Spleen (tissue), 11 donors: Measurements from ENCODE around the gene KCNN2. TPM values are rescaled to one million over a fixed set of nuclear protein-coding genes. Genes with fewer than 3 reads are reported as not detected.

Experiments
- DNase-seq: peaks from one replicate; pipeline ENCODE4 v3.0.0-alpha.2; 2020
- H3K27ac ChIP-seq, 8 donors: fragments of 200-600 bp; sonication (generic) in 7 of 8; 1 replicate in 4 of 8; 2 replicates in 4 of 8; pipeline versions ENCODE4 v1.5.0 to v1.8.0; 2016 to 2021; ENCODE audit warnings: inconsistent platforms in 4 of 8, mild to moderate bottlenecking in 4 of 8, moderate library complexity in 1 of 8
- H3K27me3 ChIP-seq, 7 donors: fragments of 200-600 bp; sonication (generic) in 6 of 7; replicated peaks in 1 of 7; 1 replicate in 4 of 7; 2 replicates in 3 of 7; pipeline versions ENCODE4 v1.5.0 to v1.8.0; 2016 to 2021; ENCODE audit warnings: inconsistent platforms in 3 of 7, mild to moderate bottlenecking in 1 of 7
- H3K36me3 ChIP-seq, 6 donors: fragments of 200-600 bp; sonication (generic) in 5 of 6; 1 replicate in 4 of 6; 2 replicates in 2 of 6; pipeline versions ENCODE4 v1.5.0 to v1.8.0; 2016 to 2021; ENCODE audit warnings: inconsistent platforms in 2 of 6
- H3K4me1 ChIP-seq, 6 donors: fragments of 200-600 bp; sonication (generic) in 5 of 6; 1 replicate in 3 of 6; 2 replicates in 3 of 6; pipeline versions ENCODE4 v1.5.0 to v1.8.0; 2016 to 2021; ENCODE audit warnings: inconsistent platforms in 3 of 6
- H3K4me3 ChIP-seq, 8 donors: fragments of 200-600 bp; sonication (generic) in 7 of 8; 1 replicate in 4 of 8; 2 replicates in 4 of 8; pipeline versions ENCODE4 v1.5.0 to v1.8.0; 2016 to 2021; ENCODE audit warnings: inconsistent platforms in 4 of 8, mild to moderate bottlenecking in 4 of 8, moderate library complexity in 2 of 8
- H3K9me3 ChIP-seq, 8 donors: fragments of 200-600 bp; sonication (generic) in 7 of 8; 1 replicate in 4 of 8; 2 replicates in 4 of 8; pipeline versions ENCODE4 v1.5.0 to v1.8.0; 2016 to 2021; ENCODE audit warnings: inconsistent platforms in 4 of 8
- CTCF ChIP-seq, 11 experiments: fragments of 200-600 bp in 7 of 11; fragments of 450-650 bp in 4 of 11; sonication (generic) in 4 of 11; IDR thresholded peaks in 8 of 11; conservative IDR thresholded peaks in 3 of 11; 1 replicate in 7 of 11; 2 replicates in 4 of 11; pipeline versions ENCODE4 v1.4.0 to v1.8.0; 2016 to 2021; ENCODE audit warnings: antibody characterized with exemption in 11 of 11, inconsistent platforms in 4 of 11, mild to moderate bottlenecking in 1 of 11
- POLR2A ChIP-seq, 3 donors: fragments of 450-650 bp; IDR thresholded peaks; one replicate each; pipeline ENCODE4 v1.5.1; 2017; ENCODE audit warnings: antibody characterized with exemption in 3 of 3, mild to moderate bottlenecking in 1 of 3
- POLR2AphosphoS5 ChIP-seq, 3 donors: sonication (generic); formaldehyde crosslinking; IDR thresholded peaks; one replicate each; pipeline ENCODE4 v1.5.1; 2017; ENCODE audit warnings: antibody characterized with exemption in 3 of 3
- WGBS, 5 donors: extraction: QIAGEN DNeasy Blood & Tissue Kit in 3 of 5; methylation state at CpG; one replicate each; pipeline versions ENCODE4 v1.1.5 to v1.1.7; 2013 to 2018; 5-methylcytosine and 5-hydroxymethylcytosine counted together
- intact Hi-C: fragments of 100-400 bp; cut with DNase I; formaldehyde crosslinking; loops from one replicate; pipeline ENCODE4 v1.15.0; 2023; ENCODE audit warnings: low total_unique reads
- polyA plus RNA-seq, 3 donors: library from polyadenylated mRNA; stranded (reverse); fragments of 200-250 nt; gene quantifications; one replicate each; pipeline ENCODE4 v1.2.1, GENCODE V29; 2013
- total RNA-seq, 7 donors: library from RNA; depleted of rRNA in 3 of 7; stranded (reverse); fragments of >200 nt in 3 of 7; fragmentation: NEBNext Ultra II Directional in 4 of 7; extraction: Animal tissue kit (Norgen Biotek cat#: 25700) in 4 of 7; gene quantifications; one replicate each; pipeline versions ENCODE4 v1.1.0 to v1.2.1, GENCODE V29; 2016 to 2021
- donor health status: healthy with polysubstance abuse.
- donor health status: DM: no; HTN: no; CAD: no; lungs with moderate emphysema.
- donor health status: DM: no; HTN: no; CAD: no.
- donor health status: Bipolar disorder and iron deficiency.
- donor health status: healthy.
- donor health status: DM: no; HTN: no; CAD: no.
- donor health status: DM: yes; HTN: yes; CAD: no.

The KCNN2 gene
- total and polyA plus RNA-seq, 10 donors = 0.20 to 1.1 (median 0.56) TPM

- no peak for DNase-seq
- no peak overlapping the region for H3K4me3 ChIP-seq
- no peaks in the 10 kb centered on the region for H3K36me3 ChIP-seq
- H3K27ac ChIP-seq = no peak overlapping the region
- no peaks in the 10 kb centered on the region for H3K9me3 ChIP-seq
- intact Hi-C loops = no loop called here
- TF ChIP-seq POLR2AphosphoS5 (IDR thresholded peaks at IDR 0.05) (no peak), POLR2A (IDR thresholded peaks at IDR 0.05) (no peak), CTCF (IDR thresholded peaks at IDR 0.05 in 8 of 11, conservative IDR thresholded peaks at IDR 0.05 in 3 of 11) (no peak)
- no peaks in the 10 kb centered on the region for H3K4me1 ChIP-seq
- 52 to 74% (median 67%) methylated on average over 4 to 5 of the region's 5 CpGs for WGBS, 5 donors
- peaks cover 0 to 13% (median 0%) of the 10 kb centered on the region in 7 donors for H3K27me3 ChIP-seq
Measured at GRCh38 chr5:114458726-114459125, 96.9 kb downstream of the KCNN2 start.

GRCh38 chr5:114467171-114467570 lies 105.3 kb downstream of the KCNN2 start:
- Histone ChIP-seq H3K4me1 (no peaks in the 10 kb centered on the region), H3K36me3 (no peaks in the 10 kb centered on the region), H3K9me3 (no peaks in the 10 kb centered on the region), H3K4me3 (no peak overlapping the region), H3K27me3 (no peaks in the 10 kb centered on the region), H3K27ac (no peak overlapping the region)
- intact Hi-C loops = no loop called here
- TF ChIP-seq POLR2AphosphoS5 (IDR thresholded peaks at IDR 0.05) (no peak), POLR2A (IDR thresholded peaks at IDR 0.05) (no peak), CTCF (IDR thresholded peaks at IDR 0.05 in 8 of 11, conservative IDR thresholded peaks at IDR 0.05 in 3 of 11) (no peak)
- 53 to 59% (median 56%) methylated on average over 5 of the region's 5 CpGs for WGBS, 5 donors
- no peak for DNase-seq

- DNase-seq = no peak
- Histone ChIP-seq H3K4me1 (no peaks in the 10 kb centered on the region), H3K27ac (no peak overlapping the region), H3K36me3 (no peaks in the 10 kb centered on the region), H3K9me3 (no peaks in the 10 kb centered on the region), H3K4me3 (no peak overlapping the region), H3K27me3 (no peaks in the 10 kb centered on the region)
- intact Hi-C loops = no loop called here
- TF ChIP-seq POLR2AphosphoS5 (IDR thresholded peaks at IDR 0.05) = no peak
- no peak for TF ChIP-seq POLR2A (IDR thresholded peaks at IDR 0.05)
- 28 to 35% (median 29%) methylated on average over 3 of the region's 3 CpGs for WGBS, 5 donors
Measured at GRCh38 chr5:114467729-114468128, 105.9 kb downstream of the KCNN2 start.

- DNase-seq = no peak
- Histone ChIP-seq H3K4me3 (no peak overlapping the region), H3K36me3 (no peaks in the 10 kb centered on the region), H3K9me3 (no peaks in the 10 kb centered on the region), H3K27ac (no peak overlapping the region), H3K27me3 (no peaks in the 10 kb centered on the region), H3K4me1 (no peaks in the 10 kb centered on the region)
- WGBS, 5 donors = 76 to 92% (median 88%) methylated on average over 4 of the region's 4 CpGs
- intact Hi-C loops = no loop called here
- TF ChIP-seq POLR2A (IDR thresholded peaks at IDR 0.05) (no peak), POLR2AphosphoS5 (IDR thresholded peaks at IDR 0.05) (no peak), CTCF (IDR thresholded peaks at IDR 0.05 in 8 of 11, conservative IDR thresholded peaks at IDR 0.05 in 3 of 11) (no peak)
Measured at GRCh38 chr5:114469372-114469771, 107.5 kb downstream of the KCNN2 start.

GRCh38 chr5:114471529-114471928 lies 109.7 kb downstream of the KCNN2 start:
- H3K27ac ChIP-seq = no peak overlapping the region
- no peak for TF ChIP-seq POLR2AphosphoS5 (IDR thresholded peaks at IDR 0.05)
- TF ChIP-seq CTCF (IDR thresholded peaks at IDR 0.05 in 8 of 11, conservative IDR thresholded peaks at IDR 0.05 in 3 of 11) = no peak
- no peaks in the 10 kb centered on the region for H3K27me3 ChIP-seq
- no peaks in the 10 kb centered on the region for H3K36me3 ChIP-seq
- H3K9me3 ChIP-seq = peaks cover 0 to 4% (median 0%) of the 10 kb centered on the region in 8 donors
- no peaks in the 10 kb centered on the region for H3K4me1 ChIP-seq
- H3K4me3 ChIP-seq = no peak overlapping the region
- WGBS, 5 donors = 75 to 86% (median 81%) methylated on average over 2 of the region's 2 CpGs
- DNase-seq = no peak
- intact Hi-C loops = no loop called here
